GM19025 (cell line): ENCODE measurements around the gene ACAP2.
"Not testable (repeated sequence)": the region's sequence is repeated elsewhere in the genome, so short reads cannot be mapped to it uniquely, and the experiment has no call there.

Source experiments
- ATAC-seq: cut with Tn5 transposase; IDR thresholded peaks from one replicate; pipeline ENCODE4 v1.9.1; 2021; ENCODE audit warnings: mild to moderate bottlenecking, low read depth, moderate library complexity; ENCODE audit not compliant: unreplicated experiment

ACAP2 gene, protein sequence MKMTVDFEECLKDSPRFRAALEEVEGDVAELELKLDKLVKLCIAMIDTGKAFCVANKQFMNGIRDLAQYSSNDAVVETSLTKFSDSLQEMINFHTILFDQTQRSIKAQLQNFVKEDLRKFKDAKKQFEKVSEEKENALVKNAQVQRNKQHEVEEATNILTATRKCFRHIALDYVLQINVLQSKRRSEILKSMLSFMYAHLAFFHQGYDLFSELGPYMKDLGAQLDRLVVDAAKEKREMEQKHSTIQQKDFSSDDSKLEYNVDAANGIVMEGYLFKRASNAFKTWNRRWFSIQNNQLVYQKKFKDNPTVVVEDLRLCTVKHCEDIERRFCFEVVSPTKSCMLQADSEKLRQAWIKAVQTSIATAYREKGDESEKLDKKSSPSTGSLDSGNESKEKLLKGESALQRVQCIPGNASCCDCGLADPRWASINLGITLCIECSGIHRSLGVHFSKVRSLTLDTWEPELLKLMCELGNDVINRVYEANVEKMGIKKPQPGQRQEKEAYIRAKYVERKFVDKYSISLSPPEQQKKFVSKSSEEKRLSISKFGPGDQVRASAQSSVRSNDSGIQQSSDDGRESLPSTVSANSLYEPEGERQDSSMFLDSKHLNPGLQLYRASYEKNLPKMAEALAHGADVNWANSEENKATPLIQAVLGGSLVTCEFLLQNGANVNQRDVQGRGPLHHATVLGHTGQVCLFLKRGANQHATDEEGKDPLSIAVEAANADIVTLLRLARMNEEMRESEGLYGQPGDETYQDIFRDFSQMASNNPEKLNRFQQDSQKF

DNA sequence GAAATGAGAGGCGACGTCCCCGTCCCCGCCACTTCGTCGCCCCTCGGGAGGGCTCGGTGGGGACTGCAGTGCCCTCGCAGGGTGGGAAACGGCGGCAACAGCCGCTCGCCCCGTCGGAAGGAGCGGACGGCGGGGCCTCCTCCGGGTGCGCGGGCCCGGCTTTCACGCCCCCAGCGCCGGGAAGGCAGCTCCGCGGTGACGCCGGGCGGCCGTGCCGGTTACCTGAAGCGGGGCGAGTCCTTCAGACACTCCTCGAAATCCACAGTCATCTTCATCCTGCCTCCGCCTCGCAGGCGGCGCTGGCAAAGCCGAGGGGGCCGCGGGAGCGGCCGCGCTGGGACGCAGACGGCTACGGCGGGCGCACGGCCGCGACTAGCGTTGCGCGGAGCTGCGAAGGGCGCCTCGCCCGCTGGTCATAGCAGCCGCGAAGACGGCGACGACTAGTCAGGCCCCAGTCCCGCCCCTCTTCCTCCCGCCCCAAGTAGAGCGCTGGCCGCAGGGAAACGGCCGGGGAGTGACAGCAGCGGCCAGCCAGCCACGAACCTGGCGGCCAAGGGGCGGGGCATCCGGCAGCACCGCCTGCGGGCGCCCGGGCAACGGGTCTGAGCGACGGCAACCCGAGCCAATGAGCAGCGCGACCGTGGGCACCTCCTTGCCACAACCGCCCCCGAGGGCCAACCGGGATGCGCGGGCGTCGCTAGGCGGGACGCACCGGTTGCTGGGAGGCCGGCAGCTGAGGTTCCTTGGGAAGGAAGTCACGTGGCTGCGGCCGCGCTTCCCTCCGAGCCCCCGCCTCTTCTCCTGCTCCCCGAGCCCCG lies at the start of gene ACAP2:
ACAP2 (minus strand) TSS at position 448 of the 818 bp plus-strand sequence; CDS start at position 275, 173 bp downstream.
- peak; percentile 93 for ATAC-seq

DNA sequence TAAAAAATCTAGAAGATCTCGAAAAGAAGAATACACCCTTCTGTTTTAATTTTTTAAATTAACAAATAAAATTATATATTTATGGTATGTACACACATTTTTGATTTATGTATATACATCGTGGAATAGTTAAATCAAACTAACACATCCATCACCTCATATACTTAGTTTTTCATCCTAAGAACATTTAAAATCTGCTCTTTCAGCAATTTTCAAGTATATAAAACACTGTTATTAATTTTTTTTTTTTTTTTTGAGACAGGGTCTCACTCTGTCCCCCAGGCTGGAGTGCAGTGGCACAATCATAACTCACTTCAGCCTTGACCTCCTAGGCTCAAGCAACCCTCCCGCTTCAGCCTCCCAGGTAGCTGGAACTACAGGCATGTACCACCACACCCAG lies 32.8 kb upstream of the ACAP2 start:
- no peak for ATAC-seq

DNA sequence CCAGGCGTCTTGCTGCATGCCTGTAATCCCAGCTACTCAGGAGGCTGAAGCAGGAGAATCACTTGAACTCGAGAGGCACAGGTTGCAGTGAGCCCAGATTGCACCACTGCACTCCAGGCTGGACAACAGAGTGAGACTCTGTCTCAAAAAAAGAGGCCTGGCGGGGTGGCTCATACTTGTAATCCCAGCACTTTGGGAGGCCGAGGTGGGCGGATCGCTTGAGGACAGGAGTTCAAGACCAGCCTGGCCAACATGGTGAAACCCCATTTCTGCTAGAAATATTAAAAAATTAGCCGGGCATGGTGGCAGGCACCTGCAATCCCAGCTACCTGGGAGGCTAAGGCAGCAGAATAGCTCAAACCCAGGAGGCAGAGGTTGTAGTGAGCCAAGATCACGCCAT lies 32.3 kb upstream of the ACAP2 start:
- not testable (repeated sequence) for ATAC-seq

DNA sequence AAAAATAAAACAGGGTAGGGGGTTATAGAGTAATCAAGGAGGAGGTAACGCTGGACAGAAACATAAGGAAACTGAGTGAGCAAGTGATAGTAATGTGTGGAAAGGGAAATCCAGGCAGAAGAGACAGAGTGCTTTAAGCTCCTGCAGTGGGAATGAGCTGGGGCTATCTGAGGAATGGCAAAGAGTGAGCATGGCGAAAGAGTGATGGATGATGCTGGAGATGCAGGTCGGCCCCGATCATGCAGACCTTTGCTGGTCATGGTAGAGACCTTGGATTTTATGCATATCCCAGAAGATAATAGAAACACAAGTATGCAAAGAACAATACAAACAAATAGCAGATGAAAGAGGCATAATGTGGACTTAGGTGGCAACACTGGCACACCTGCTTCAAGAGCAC lies 26.0 kb upstream of the ACAP2 start:
- ATAC-seq: no peak

DNA sequence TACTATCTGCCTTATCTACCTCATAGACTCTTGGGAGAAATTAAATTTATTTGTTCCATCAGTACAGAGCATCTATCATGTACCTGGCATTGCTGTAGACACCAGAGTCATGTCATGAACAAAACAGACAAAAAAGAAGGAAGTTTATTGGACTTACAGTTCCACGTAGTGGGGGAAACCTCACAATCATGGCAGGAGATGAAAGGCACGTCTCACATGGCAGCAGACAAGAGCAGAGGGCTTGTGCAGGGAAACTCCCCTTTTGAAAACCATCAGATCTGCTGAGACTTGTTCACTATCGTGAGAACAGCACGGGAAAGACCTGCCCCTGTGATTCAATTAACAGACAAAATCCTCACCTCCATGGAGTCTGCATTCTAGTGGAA lies 25.6 kb upstream of the ACAP2 start:
- no peak for ATAC-seq

DNA sequence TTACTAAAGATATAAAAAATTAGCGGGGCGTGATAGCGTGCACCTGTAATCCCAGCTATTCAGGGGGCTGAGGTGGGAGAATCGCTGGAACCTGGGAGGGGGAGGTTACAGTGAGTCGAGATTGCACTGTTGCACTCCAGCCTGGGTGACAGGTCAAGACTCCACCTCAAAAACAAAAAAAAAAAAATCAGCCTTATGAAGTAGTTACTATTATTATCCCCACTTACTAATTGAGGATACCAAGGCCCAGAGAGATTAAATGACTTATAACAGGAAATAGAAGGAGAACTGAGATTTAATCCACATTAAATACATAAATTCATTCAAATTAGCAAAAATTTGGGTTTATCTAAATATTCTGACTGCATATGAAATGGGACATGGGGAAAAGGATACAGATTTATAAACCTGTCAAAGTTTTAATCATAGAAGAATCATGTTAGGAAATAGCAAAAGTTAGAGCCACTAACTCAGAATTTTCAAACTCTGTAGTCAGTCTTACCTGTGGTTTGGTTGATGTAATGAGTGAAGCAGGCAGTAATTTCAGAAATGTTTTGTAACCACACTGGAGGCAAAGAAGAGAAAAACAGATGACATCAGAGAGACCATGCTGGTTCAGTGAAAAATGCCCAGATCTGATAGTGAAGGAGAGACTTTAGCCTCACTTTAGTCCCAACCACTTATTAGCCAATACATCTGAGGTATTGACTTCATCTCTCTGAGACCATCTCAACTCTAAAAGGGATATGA lies 25.0 kb upstream of the ACAP2 start:
- no peak for ATAC-seq

DNA sequence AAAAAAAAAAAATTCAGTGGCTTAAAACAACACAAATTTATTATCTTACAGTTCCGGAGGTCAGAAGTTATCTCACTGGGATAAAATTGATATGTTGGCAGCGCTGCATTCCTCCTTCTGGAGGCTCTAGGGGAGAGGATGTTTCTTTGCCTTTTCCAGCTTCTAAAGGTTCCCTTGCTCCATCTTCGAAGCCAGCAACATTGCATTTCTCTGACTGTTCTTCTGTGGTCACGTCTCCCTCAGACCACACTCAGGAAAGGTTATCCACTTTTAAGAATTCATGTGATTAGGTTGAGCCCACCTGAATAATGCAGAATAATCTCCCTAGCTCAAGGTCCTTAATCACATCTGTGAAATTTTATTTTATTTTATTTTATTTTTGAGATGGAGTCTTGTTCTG lies 23.4 kb upstream of the ACAP2 start:
- ATAC-seq: no peak

DNA sequence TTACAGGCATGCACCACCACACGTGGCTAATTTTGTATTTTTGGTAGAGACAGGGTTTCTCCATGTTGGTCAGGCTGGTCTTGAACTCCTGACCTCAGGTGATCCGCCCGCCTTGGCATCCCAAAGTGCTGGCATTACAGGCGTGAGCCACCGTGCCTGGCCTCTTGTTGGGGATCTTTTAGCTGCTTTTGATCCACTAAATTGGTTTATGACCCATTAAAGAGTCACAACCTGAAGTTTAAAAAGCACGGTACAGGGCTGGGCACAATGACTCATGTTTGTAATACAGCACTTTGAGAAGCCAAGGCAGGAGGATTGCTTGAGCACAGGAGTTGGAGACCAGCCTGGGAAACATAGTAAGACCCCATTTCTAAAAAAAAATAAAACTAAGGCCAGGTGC lies 20.1 kb upstream of the ACAP2 start:
- ATAC-seq: not testable (repeated sequence)

DNA sequence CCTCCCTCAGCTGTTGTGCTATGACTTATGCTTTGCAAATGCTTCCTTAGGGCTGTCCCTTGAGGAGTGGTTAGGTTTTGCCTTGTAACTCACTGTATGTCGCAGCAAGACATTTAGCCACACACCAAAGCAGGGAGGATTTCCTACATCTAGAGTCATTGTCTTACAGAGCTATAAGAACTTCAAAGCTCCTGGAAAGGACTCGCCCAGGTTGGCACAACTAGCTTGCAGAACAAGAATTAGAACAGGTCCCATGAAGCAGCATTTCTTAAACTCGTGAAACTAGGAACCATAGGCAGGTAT lies 19.4 kb upstream of the ACAP2 start:
- ATAC-seq: no peak

DNA sequence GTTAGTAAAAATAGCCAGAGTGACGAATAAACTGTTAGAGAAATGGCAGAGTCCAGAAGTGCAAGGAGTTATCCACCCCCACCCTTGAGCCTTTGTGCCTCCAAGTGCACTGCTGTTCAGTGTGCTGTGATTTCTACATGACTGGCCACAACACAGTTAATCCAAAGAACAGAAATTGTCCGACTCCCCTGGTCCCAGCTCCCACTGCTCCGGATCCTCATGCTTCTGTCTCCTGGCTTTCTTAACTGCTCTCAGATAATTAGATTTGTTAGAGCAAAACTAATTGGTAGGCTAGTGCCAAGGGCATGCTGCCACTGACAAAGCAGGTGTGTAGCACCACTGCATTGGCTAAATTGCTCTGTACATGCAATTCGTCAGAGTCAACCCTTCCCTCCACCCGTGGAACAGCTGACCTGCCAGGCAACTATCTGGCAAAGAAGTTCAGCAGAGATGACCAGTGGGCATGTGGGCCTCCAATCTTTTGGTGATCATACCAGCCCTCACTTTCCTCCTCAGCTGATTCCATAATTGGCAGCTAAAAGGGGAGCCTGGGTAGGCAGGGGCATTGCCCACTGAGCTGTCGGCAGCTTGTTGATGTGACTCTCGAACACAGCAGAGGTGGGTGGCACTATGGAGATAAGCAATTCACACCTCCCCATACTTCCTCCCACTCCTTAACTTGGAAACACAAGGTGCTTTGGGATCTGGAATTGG lies 18.9 kb upstream of the ACAP2 start:
- ATAC-seq: no peak

DNA sequence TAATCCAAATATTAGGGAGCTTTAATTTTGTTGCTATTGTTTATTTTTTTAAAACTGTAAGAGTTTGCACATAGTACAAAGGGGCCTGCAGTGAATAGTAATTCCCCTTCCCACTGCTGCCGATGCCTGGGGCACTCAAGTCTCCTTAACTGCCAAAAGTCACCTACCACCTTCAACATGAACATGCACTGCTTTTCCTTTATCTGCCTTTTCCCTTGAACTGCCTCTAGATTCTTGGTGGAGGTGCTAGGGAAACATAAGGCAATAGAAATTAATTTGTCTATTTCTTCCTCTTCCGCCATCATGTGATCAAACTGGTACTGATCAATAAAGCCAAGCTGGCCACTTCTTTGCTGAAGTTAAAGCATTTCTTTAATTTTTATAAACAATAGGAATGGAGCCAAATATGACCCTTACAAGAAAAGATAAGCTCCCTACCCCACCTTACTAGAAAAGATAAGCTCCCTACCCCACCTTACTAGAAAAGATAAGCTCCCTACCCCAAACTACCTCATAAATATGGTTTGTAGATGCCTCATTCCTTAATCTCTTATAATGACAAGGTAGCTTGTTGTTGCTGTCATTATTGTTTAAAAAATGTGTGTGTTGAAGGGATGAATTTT lies 17.4 kb upstream of the ACAP2 start:
- ATAC-seq: no peak

DNA sequence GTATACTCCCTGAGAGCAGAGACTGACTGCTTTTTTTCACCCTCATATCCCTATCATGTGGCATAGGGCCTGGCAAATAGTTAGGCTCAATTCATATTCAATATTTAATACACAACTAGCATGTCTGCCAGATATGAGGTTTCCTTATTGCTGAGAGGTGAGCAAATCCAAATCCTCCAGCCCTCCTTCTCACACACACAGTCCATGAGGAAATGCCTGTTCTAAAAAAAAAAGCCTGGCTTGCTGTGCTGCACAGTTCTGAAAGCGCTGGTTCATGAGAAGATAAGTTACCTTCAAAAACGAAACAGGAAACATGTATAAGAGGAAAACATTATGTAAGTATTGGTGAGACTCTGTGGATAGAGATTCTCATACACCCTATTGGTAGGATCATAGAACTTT lies 15.5 kb upstream of the ACAP2 start:
- no peak for ATAC-seq

DNA sequence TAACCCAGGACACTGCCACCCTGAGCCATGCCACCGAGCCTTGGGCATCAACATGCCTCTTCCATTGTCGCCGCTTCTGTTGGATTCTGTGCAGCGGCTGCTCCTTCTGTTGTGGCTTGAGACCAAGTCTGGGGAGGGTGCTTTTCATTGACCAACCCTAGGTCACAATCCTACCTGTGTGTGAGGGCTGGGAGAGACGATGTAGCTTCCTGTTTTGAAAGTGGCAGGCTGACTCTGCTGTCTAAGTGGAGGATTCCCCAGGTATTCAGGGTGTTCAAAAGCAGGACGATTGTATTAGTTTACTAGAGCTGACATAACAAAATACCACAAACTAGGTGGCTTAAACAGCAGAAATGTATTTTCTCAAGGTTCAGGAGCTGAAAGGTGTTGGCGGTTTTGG lies 13.0 kb upstream of the ACAP2 start:
- no peak for ATAC-seq

DNA sequence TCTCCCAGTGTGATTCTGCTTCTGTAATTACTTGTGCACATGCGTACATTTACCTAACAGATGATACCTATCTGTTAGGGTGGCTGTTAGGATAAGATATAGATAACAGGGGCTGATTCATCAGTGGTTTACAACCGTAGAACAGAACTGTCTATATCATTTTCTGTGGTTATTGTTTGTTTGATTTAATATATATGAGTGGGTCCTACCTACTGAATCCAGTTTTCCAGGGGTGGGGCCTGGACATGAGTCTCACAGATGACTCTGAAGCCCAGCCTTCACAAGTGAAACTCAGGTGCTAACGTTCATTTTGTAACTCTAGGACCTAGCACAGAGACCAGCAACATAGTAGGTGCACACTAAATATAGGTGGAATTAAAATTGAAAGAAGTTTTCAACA lies 10.4 kb upstream of the ACAP2 start:
- no peak for ATAC-seq

DNA sequence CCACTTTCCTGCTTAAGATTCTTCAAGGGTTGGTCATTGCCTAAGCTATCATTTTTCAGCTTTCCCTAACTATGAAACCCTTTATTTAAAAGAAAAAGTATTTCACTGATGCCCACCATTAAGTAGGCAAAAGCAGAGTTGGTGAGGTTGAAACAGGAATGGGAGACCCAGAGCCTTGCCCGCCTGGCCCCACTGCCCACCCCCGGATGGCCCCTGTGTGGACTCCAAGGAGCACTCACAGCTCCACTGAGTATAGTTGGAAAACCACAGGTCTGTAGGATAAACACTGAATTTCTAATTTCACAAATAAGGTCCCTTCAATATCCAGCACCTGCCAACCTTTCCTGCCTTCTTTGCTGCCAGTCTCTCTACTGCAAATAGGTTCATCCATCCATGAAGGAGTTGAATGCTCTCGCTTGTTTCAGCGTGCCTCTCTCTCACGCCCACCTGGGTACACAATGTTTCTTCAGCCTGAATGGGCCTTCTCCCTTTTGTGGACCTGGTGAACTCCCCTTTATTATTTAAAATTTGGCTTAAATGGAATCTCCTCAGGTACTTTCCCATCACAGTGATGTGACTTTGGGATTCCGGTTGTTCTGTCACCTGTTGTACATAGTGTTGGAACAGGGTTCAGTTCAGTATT lies 8.7 kb upstream of the ACAP2 start:
- ATAC-seq: no peak

DNA sequence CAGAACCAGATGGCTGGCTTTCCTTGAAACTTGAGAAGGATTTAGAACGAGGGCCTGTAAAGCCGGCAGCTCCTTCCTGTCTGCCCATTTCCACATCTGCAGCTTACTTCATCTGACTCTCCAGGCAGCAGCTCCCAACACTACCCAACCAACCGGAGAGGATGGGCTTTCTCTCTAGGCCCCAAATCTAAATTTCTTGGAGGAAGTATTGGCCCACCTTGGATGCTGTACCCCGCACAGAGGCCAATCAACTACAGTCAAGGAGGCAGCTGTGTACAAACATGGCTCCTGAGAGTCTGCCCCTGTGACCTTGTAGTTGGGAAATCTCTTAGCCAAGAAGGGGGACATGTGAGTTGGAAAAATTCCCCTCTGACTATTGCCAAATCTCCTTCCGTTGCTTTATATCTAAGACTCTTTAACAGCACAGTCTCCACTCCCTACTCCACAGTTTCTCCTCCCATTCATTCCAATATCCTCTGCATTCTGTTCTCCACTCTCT lies 8.0 kb upstream of the ACAP2 start:
- no peak for ATAC-seq

DNA sequence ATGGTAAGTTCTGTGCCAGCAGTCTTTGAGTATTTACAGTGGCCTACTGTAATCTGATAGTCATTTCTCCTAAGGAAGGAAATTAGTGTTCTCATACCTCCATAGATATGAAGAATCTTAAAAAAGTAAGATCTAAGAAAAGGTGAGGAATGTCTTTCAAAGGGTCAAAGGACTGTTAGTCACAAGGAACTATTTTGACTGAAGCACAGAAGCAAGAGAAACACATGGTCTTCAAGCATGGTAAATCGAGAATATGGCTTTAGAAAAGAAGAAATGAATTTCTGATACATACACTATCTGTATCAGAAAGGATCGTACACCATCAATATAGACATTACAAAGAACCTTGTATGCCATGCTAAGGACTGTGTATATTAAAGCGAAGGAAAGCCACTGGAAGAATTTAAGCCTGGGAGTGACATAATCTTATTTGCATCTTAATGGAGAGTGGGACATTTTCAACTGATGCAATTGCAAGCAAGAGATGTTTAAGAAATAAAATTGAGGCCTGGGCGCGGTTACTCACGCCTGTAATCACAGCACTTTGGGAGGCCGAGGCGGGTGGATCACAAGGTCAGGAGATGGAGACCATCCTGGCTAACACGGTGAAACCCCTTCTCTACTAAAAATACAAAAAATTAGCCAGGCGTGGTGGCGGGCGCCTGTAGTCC lies 5.5 kb upstream of the ACAP2 start:
- no peak for ATAC-seq

DNA sequence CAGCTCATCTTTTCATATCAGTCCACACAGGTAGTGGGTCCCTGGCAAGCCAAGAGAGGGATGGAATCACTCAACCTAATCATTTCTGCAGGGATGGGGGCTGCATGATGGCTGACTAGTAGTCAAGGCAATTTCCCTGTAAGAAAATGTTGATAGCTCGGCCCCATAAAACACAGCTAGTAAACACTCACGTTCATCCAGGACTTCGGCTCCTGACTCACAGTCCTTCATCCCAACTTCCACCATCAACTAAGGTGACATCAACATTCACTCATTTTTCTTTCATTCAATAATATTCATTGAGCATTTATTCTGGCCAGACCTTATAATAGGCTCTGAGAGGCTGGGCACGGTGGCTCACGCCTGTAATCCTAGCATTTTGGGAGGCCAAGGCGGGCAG lies 4.4 kb upstream of the ACAP2 start:
- no peak for ATAC-seq
